Activated CD8-positive, alpha-beta memory T cell treated with anti-CD3 and anti-CD28 coated beads, Interleukin-2, amount 10 ng/mL, durations not matched to agents 7 days and 5 days (primary cell): Measurements from ENCODE around the gene FBXO31. TPM values are rescaled to one million over a fixed set of nuclear protein-coding genes. Genes with fewer than 3 reads are reported as not detected.

Experiments used
- ATAC-seq: fragments of 150-1000 bp; cut with Tn5 transposase; one replicate; pipeline ENCODE4 v1.10.0; 2021; ENCODE audit warnings: moderate library complexity
- CTCF ChIA-PET: fragments of 350-600 bp; sonication (Branson Sonifier 250); formaldehyde crosslinking; loops from one replicate; lab custom pipeline; 2021; ENCODE audit warnings: antibody characterized with exemption; lab: Charles Lee
- DNase-seq: peaks from one replicate; pipeline ENCODE4 v3.0.0-alpha.2; 2020
- H3K27ac Mint-ChIP-seq: one replicate; pipeline ENCODE4 v1.8.0; 2021; ENCODE audit warnings: mild to moderate bottlenecking, mixed read lengths
- H3K27me3 Mint-ChIP-seq: one replicate; pipeline ENCODE4 v1.8.0; 2021; ENCODE audit warnings: mixed read lengths
- H3K36me3 Mint-ChIP-seq: one replicate; pipeline ENCODE4 v1.8.0; 2021; ENCODE audit warnings: mild to moderate bottlenecking, mixed read lengths
- H3K4me1 Mint-ChIP-seq: one replicate; pipeline ENCODE4 v1.8.0; 2021; ENCODE audit warnings: mixed read lengths
- H3K4me3 Mint-ChIP-seq: one replicate; pipeline ENCODE4 v1.8.0; 2021; ENCODE audit warnings: mild to moderate bottlenecking, moderate library complexity, mixed read lengths
- H3K9me3 Mint-ChIP-seq: one replicate; pipeline ENCODE4 v1.8.0; 2022; ENCODE audit warnings: low read depth, mixed read lengths
- total RNA-seq, 2 experiments: library from RNA; stranded (reverse); gene quantifications; one replicate each; pipeline ENCODE4 v1.2.3, GENCODE V29; 2021

Gene FBXO31
- total RNA-seq, 2 experiments from 2014 or later, result 38.8 TPM

GRCh38 chr16:87304951-87305350, 78.6 kb downstream of the FBXO31 start:
- no peak for DNase-seq
- H3K27ac Mint-ChIP-seq, result no peak overlapping the region

GRCh38 chr16:87303962-87304521, 79.5 kb downstream of the FBXO31 start:
- CTCF ChIA-PET, result interaction anchor here (0.8 kb wide), 1 partner anchor 25 kb away, joined by 3 read pairs; no protein-coding TSS in a partner anchor
- Mint-ChIP-seq H3K4me3 (no peak overlapping the region), H3K9me3 (peaks cover 3% of the 10 kb centered on the region), H3K4me1 (peaks cover 29% of the 10 kb centered on the region), H3K27ac (peak overlapping the region; percentile 74), H3K27me3 (no peaks in the 10 kb centered on the region), H3K36me3 (peaks cover 17% of the 10 kb centered on the region)
- no peak for DNase-seq
- ATAC-seq, result no peak

More at GRCh38 chr16:87304951-87305350, 78.6 kb downstream of the FBXO31 start:
- H3K27me3 Mint-ChIP-seq, result no peaks in the 10 kb centered on the region
- CTCF ChIA-PET, result interaction anchor here (1.0 kb wide), 1 partner anchor 12 kb away, joined by 3 read pairs; the partner anchor contains the start of gene C16orf95
- peaks cover 17% of the 10 kb centered on the region for H3K36me3 Mint-ChIP-seq
- ATAC-seq, result no peak
- peaks cover 32% of the 10 kb centered on the region for H3K4me1 Mint-ChIP-seq
- H3K9me3 Mint-ChIP-seq, result peaks cover 3% of the 10 kb centered on the region
- no peak overlapping the region for H3K4me3 Mint-ChIP-seq

DNA sequence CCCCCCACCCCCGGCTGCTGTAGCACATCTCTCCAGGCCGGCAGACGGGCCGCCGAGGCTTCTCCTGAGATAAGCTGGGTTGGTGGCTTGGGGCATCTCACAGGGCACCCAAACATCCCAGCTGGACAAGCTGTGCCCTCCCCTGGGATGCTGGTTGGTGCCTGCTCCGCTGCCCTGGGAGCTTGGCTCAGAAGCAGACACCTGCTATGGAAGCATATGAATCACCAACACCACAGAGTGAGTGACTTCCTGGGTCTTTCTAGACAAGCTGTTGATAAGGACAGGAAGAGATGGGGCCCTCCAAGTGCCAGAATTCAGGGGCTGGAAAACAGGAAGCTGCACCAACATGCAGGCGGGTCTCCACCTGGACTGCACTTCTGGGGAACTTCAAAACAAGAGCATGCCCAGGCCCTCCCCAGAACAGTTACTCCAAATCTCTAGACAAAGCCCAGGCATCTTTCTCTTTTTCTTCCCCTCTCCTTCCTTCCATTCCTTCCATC, 80.1 kb downstream of the FBXO31 start:
- peak; percentile 68 for ATAC-seq
- no peak for DNase-seq
- Mint-ChIP-seq H3K27me3 (no peaks in the 10 kb centered on the region), H3K27ac (peak overlapping the region; percentile 74), H3K4me3 (no peak overlapping the region), H3K36me3 (peaks cover 11% of the 10 kb centered on the region), H3K4me1 (peaks cover 23% of the 10 kb centered on the region), H3K9me3 (no peaks in the 10 kb centered on the region)
- CTCF ChIA-PET, result interaction anchor here (0.8 kb wide), 1 partner anchor 24 kb away, joined by 3 read pairs; no protein-coding TSS in a partner anchor

- H3K36me3 Mint-ChIP-seq, result peaks cover 5% of the 10 kb centered on the region
- ATAC-seq, result no peak
- DNase-seq, result no peak
- peaks cover 17% of the 10 kb centered on the region for H3K4me1 Mint-ChIP-seq
- no peaks in the 10 kb centered on the region for H3K27me3 Mint-ChIP-seq
- CTCF ChIA-PET, result interaction anchor here (1.5 kb wide), 1 partner anchor 40 kb away, joined by 7 read pairs; no protein-coding TSS in a partner anchor
- H3K4me3 Mint-ChIP-seq, result no peak overlapping the region
- no peaks in the 10 kb centered on the region for H3K9me3 Mint-ChIP-seq
- no peak overlapping the region for H3K27ac Mint-ChIP-seq
Observed at GRCh38 chr16:87298857-87299465, 84.6 kb downstream of the FBXO31 start.

DNA sequence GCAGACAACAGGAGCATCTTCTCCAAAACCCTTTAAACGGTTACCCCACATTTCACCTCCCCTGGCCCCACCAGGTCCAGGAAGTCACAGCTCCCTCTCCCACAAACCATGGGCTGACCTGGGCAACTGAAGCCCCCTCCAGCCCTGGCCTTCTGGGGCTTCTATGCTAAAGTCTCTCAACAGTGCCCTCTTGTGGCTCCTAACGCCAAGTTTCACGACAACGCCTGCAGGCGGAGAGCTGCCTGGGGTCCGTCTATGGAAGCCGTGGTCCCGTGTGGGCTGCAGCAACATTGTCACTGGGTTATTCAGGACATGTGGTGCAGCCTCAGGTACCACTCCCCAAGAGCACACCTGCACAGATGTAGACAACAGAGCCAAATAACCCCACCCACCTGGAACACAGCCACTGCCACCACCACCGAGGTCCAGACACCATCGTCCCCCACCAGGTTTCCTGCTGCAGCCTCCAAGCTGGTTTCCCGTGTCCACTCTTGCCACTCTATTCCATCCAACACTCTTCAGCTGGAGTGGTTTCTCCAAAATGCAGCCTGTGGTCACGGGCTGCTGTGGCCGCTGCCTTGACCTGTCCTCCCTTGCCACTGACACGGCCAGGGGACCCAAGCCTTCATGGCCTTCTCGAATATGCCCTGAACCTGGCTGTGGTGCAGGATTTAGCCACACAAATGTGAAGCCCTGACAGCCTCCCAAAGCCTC, 85.5 kb downstream of the FBXO31 start:
- no peaks in the 10 kb centered on the region for H3K27me3 Mint-ChIP-seq
- no peaks in the 10 kb centered on the region for H3K9me3 Mint-ChIP-seq
- ATAC-seq (peak; percentile 57), DNase-seq (peak; percentile 58)
- peaks cover 10% of the 10 kb centered on the region for H3K4me1 Mint-ChIP-seq
- H3K36me3 Mint-ChIP-seq, result peaks cover 5% of the 10 kb centered on the region
- no peak overlapping the region for H3K27ac Mint-ChIP-seq
- no peak overlapping the region for H3K4me3 Mint-ChIP-seq
- CTCF ChIA-PET, result interaction anchor here (0.6 to 1.5 kb wide), 8 partner anchors 8 to 735 kb away, joined by 3 to 7 read pairs (median 3); no protein-coding TSS in a partner anchor

DNA sequence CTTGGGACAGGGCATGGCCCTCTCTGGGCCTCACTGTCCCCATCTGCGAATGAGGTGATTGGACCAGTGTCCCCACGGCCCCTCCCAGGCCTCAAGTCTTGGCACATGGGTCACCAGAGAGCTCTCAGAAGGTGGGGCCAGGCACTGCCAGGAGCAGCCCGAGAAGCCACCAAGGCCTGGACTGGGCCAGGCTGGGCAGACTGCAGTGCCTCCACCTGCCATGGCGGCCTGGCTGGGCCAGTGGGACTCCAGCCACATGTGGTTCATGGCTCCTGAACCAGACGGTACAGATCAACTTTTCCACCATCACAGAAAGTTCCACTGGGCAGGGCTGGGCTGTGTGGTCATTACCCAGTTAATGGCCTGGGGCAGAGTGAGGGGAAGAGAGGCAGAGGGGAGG, 86.2 kb downstream of the FBXO31 start:
- no peaks in the 10 kb centered on the region for H3K27me3 Mint-ChIP-seq
- no peak overlapping the region for H3K27ac Mint-ChIP-seq
- peaks cover 3% of the 10 kb centered on the region for H3K36me3 Mint-ChIP-seq
- no peak overlapping the region for H3K4me3 Mint-ChIP-seq
- H3K4me1 Mint-ChIP-seq, result peaks cover 6% of the 10 kb centered on the region
- CTCF ChIA-PET, result interaction anchor here (0.8 to 1.5 kb wide), 8 partner anchors 9 to 734 kb away, joined by 3 to 7 read pairs (median 3); no protein-coding TSS in a partner anchor
- no peaks in the 10 kb centered on the region for H3K9me3 Mint-ChIP-seq
- ATAC-seq (no peak), DNase-seq (no peak)

DNA sequence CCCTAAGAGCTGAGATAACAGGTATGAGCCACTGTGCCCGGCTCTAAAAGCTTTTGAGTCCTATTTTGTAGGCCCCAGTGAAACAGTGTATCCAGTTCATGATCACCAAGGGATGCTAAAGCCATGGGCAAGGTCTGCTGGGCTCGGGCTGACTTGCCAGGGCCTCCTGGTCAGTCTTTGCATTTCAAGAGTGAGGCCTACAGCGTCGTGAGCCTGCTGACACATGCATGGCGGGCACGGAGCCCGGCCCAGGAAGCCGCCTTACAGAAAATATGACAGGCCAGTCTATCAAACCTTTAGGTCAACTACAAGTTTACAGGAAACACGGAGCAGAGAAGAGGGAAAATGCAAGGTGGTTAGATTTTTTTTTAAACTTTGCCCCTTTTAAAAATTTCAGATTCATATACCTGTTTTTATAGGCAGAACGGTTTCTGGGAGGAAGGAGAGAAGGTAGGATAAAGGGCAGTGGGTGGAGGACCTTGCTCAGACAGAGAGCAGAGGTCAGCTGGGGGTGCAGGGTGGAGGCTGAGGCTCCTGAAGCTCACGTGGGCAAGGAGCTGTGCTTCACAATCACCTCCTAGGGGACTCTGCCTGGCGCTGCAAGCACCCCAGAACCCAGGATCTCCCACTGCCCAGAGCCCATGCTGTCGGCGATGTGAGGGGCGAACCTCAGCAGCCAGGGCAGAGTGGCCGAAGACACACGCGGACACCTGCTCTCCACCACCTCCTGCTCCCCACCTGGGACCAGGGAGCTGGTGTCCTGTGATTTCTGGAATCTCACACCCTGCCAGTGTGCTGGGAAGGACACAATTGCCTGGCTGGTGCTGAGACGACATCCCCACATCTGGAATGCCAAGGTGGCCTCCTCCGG, 87.7 kb downstream of the FBXO31 start:
- peaks cover 2% of the 10 kb centered on the region for H3K4me1 Mint-ChIP-seq
- H3K9me3 Mint-ChIP-seq, result peaks cover 2% of the 10 kb centered on the region
- no peak overlapping the region for H3K4me3 Mint-ChIP-seq
- DNase-seq (no peak), ATAC-seq (no peak)
- no peak overlapping the region for H3K27ac Mint-ChIP-seq
- no peaks in the 10 kb centered on the region for H3K27me3 Mint-ChIP-seq
- H3K36me3 Mint-ChIP-seq, result peaks cover 9% of the 10 kb centered on the region
- CTCF ChIA-PET, result no interaction called here

DNA sequence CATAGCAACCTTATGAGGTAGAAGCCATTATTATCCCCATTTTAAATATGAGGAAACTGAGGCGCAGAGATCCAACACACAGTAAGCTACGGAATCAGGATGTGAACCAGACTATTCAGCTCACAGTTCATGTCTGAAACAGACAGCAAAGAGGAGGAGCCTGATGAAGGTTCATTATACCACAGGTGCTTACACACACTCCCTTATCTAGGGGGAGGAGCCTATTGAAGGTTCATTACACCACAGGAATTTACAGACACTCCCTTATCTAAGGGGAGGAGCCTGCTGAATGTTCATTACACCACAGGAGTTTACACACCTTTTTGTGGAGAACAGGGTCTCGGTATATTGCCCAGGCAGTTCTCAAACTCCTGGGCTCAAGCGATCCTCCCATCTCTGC, 88.3 kb downstream of the FBXO31 start:
- DNase-seq (no peak), ATAC-seq (no peak)
- Mint-ChIP-seq H3K4me3 (no peak overlapping the region), H3K4me1 (peaks cover 2% of the 10 kb centered on the region), H3K36me3 (peaks cover 9% of the 10 kb centered on the region), H3K27ac (no peak overlapping the region), H3K9me3 (peaks cover 2% of the 10 kb centered on the region), H3K27me3 (no peaks in the 10 kb centered on the region)
- CTCF ChIA-PET, result no interaction called here

DNA sequence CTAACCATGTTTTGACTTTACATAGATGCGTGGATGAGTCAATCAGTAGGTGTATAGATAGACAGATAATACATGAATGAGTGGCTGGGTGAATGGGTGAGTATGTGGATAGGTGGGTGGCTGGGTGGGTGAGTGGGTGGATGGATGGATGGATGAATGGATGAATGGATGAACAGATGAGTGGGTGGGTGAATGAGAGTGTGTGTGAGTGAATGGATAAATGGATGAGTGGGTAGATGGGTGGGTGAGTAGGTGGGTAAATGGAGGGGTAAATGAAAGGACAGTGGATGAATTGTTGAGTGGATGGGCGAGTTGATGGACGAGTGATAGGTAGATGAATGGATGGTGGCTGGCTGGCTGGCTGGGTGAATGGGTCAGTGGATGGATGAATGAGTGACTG, 89.6 kb downstream of the FBXO31 start:
- CTCF ChIA-PET, result no interaction called here
- Mint-ChIP-seq H3K9me3 (peaks cover 2% of the 10 kb centered on the region), H3K27ac (no peak overlapping the region), H3K27me3 (no peaks in the 10 kb centered on the region), H3K4me3 (no peak overlapping the region), H3K4me1 (peaks cover 2% of the 10 kb centered on the region), H3K36me3 (peaks cover 9% of the 10 kb centered on the region)
- ATAC-seq (no peak), DNase-seq (no peak)

DNA sequence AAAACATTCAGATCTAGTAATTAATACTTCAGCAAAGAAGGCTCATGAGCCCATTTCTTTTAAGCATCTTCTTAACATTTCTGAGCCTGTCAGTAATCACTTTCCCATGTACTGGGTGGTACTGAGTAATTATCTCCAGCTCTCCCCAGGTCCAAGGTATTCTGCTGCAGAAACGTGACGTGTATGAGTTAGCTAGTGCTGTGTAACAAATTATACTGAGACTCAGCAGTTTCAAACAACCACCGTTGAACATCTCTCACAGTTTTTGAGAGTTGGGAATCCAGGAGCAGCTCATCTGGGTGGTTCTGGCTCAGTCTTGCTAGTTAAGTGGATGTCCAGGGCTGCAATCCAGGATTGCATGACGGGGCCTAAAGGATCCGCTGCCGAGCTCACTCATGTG, 91.6 kb downstream of the FBXO31 start:
- DNase-seq (no peak), ATAC-seq (no peak)
- H3K36me3 Mint-ChIP-seq, result peaks cover 12% of the 10 kb centered on the region
- H3K27ac Mint-ChIP-seq, result no peak overlapping the region
- H3K9me3 Mint-ChIP-seq, result peaks cover 5% of the 10 kb centered on the region
- H3K27me3 Mint-ChIP-seq, result no peaks in the 10 kb centered on the region
- H3K4me1 Mint-ChIP-seq, result no peaks in the 10 kb centered on the region
- CTCF ChIA-PET, result no interaction called here
- no peak overlapping the region for H3K4me3 Mint-ChIP-seq

DNA sequence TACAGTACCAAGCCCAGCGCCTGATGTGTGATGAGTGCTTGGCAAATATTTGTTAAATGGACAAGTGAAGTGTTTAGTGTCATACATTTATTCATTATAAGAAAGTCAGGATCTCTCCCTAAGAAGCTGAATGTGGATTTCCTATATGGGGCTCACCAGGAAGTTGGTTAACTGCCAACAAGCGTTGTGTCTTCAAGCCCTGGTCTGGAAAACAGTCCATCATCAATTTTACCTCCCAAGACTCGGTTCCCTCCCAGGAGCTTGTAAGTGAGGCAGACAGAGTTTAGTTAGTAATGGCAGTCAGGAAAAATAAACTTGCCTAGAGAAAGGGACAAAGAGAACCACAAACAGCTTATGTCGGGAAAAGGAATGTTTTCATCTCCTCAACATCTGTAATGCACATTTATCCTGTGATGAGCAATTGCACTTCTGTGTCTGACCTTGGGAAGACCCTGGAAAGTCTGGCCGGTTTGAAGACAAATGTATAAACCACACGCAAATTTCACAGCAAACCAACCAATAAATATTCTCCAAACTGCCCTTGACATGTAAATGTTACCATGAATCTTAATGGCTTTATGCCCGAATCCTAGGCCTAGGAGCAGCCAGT, 94.7 kb downstream of the FBXO31 start:
- ATAC-seq, result no peak
- Mint-ChIP-seq H3K4me1 (no peaks in the 10 kb centered on the region), H3K36me3 (peaks cover 16% of the 10 kb centered on the region), H3K27ac (no peak overlapping the region), H3K4me3 (no peak overlapping the region), H3K27me3 (no peaks in the 10 kb centered on the region), H3K9me3 (peaks cover 8% of the 10 kb centered on the region)
- no peak for DNase-seq
- CTCF ChIA-PET, result interaction anchor here (1.2 kb wide), 1 partner anchor 9 kb away, joined by 3 read pairs; no protein-coding TSS in a partner anchor

GRCh38 chr16:87286839-87287626, 96.5 kb downstream of the FBXO31 start:
- Mint-ChIP-seq H3K4me3 (no peak overlapping the region), H3K27me3 (no peaks in the 10 kb centered on the region), H3K4me1 (no peaks in the 10 kb centered on the region), H3K36me3 (peaks cover 12% of the 10 kb centered on the region), H3K27ac (no peak overlapping the region), H3K9me3 (peaks cover 6% of the 10 kb centered on the region)
- ATAC-seq (no peak), DNase-seq (no peak)
- CTCF ChIA-PET, result interaction anchor here (0.7 to 1.0 kb wide), 2 partner anchors 11 to 159 kb away, joined by 3 to 4 read pairs; no protein-coding TSS in a partner anchor
